NCI-H2107 (cell line): ENCODE measurements around the gene HADH.
A peak's percentile ranks its signal among the peaks of the same experiment; 100 is the strongest.
"Not testable (repeated sequence)": the region's sequence is repeated elsewhere in the genome, so short reads cannot be mapped to it uniquely, and the experiment has no call there.

Source experiments
- DNase-seq: peaks from one replicate; lab custom pipeline; 2025; lab: John Stamatoyannopoulos, UW

The HADH gene

GRCh38 chr4:107989537-107990386, at the start of gene HADH:
TSS of gene HADH (plus strand) at chr4:107989889. CDS start at chr4:107989933, 44 bp downstream.
- DNase-seq = peak; percentile 63

- DNase-seq = no peak
These were observed 43.9 kb upstream of the HADH start for GRCh38 chr4:107945809-107946208.

- no peak for DNase-seq
These were observed 38.7 kb upstream of the HADH start for GRCh38 chr4:107950746-107951540.

GRCh38 chr4:107951551-107951950, 38.1 kb upstream of the HADH start:
- no peak for DNase-seq

- DNase-seq = no peak
These were observed 33.7 kb upstream of the HADH start for GRCh38 chr4:107956011-107956410.

- DNase-seq = no peak
These were observed 22.8 kb upstream of the HADH start for GRCh38 chr4:107966903-107967302.

GRCh38 chr4:107967519-107967918, 22.2 kb upstream of the HADH start:
- not testable (repeated sequence) for DNase-seq

GRCh38 chr4:107967921-107968320, 21.8 kb upstream of the HADH start:
- DNase-seq = not testable (repeated sequence)

- DNase-seq = no peak
These were observed 19.5 kb upstream of the HADH start for GRCh38 chr4:107970063-107970798.

- no peak for DNase-seq
These were observed 17.1 kb upstream of the HADH start for GRCh38 chr4:107972605-107973004.

- DNase-seq = no peak
These were observed 15.2 kb upstream of the HADH start for GRCh38 chr4:107974523-107974922.

GRCh38 chr4:107977482-107977881, 12.2 kb upstream of the HADH start:
- no peak for DNase-seq

- no peak for DNase-seq
These were observed 11.6 kb upstream of the HADH start for GRCh38 chr4:107977966-107978705.

GRCh38 chr4:107978716-107979451, 10.8 kb upstream of the HADH start:
- DNase-seq = no peak

- no peak for DNase-seq
These were observed 1.6 kb upstream of the HADH start for GRCh38 chr4:107987916-107988762.

GRCh38 chr4:107988763-107989035, 990 bp upstream of the HADH start:
- no peak for DNase-seq

GRCh38 chr4:107989162-107989536, 540 bp upstream of the HADH start:
- DNase-seq = no peak

GRCh38 chr4:107991945-107992630, 2.4 kb downstream of the HADH start:
- DNase-seq = no peak

GRCh38 chr4:107993969-107994368, 4.3 kb downstream of the HADH start:
- DNase-seq = no peak

GRCh38 chr4:107994894-107995293, 5.2 kb downstream of the HADH start:
- no peak for DNase-seq
